K562 (cell line): ENCODE measurements around the gene GRM2. TPM values are rescaled to one million over a fixed set of nuclear protein-coding genes. Genes with fewer than 3 reads are reported as not detected.

Experiments used
- CBX8 ChIP-seq: fragments of 200-600 bp; sonication (generic); IDR thresholded peaks from 2 replicates; pipeline ENCODE4 v1.6.1; 2012; ENCODE audit warnings: borderline replicate concordance, mixed run types, low read depth, mild to moderate bottlenecking, moderate library complexity, mixed read lengths, low read length, control low read depth, inconsistent platforms; ENCODE audit not compliant: poor library complexity, severe bottlenecking; ENCODE audit errors: extremely low read depth
- CHD2 ChIP-seq: IDR thresholded peaks from 2 replicates; pipeline ENCODE4 v1.6.1; 2011; ENCODE audit warnings: low read depth, low read length
- COPS2 ChIP-seq: fragments of 450-650 bp; conservative IDR thresholded peaks from 2 replicates; pipeline ENCODE4 v1.6.1; 2016; ENCODE audit warnings: mild to moderate bottlenecking, moderate library complexity
- HNRNPL ChIP-seq: fragments of 200-400 bp; formaldehyde crosslinking; IDR thresholded peaks from 2 replicates; pipeline ENCODE4 v1.6.1; 2017; ENCODE audit warnings: low read depth, mild to moderate bottlenecking, low read length
- ILK ChIP-seq: fragments of 450-650 bp; IDR thresholded peaks from 2 replicates; pipeline ENCODE4 v1.6.1; 2016; ENCODE audit warnings: missing genetic modification characterization, low read depth, mild to moderate bottlenecking, missing compliant biosample characterization, moderate library complexity, borderline replicate concordance
- NR0B1 ChIP-seq: fragments of 450-650 bp; IDR thresholded peaks from one replicate; pipeline ENCODE4 v1.6.1; 2018; ENCODE audit warnings: mild to moderate bottlenecking, moderate library complexity; ENCODE audit not compliant: partially characterized antibody
- PATZ1 ChIP-seq: fragments of 250-450 bp; sonication (Bioruptor Pico); IDR thresholded peaks from 2 replicates; pipeline ENCODE4 v1.5.0; 2020; ENCODE audit warnings: mild to moderate bottlenecking, borderline replicate concordance
- SAFB2 ChIP-seq: fragments of 200-400 bp; formaldehyde crosslinking; IDR thresholded peaks from 2 replicates; pipeline ENCODE4 v1.6.1; 2018; ENCODE audit warnings: borderline replicate concordance, low read length, low read depth, moderate library complexity; ENCODE audit not compliant: severe bottlenecking
- SRSF7 ChIP-seq: fragments of 200-400 bp; formaldehyde crosslinking; optimal IDR thresholded peaks from 2 replicates; pipeline ENCODE3; 2017; ENCODE audit warnings: mild to moderate bottlenecking, low read depth, low read length
- STAT5B ChIP-seq: fragments of 250-450 bp; sonication (Bioruptor Pico); IDR thresholded peaks from 2 replicates; pipeline ENCODE4 v1.8.0; 2021; ENCODE audit warnings: mild to moderate bottlenecking, inconsistent platforms
- TAF15 ChIP-seq: fragments of 200-400 bp; formaldehyde crosslinking; IDR thresholded peaks from 2 replicates; pipeline ENCODE4 v1.6.1; 2017; ENCODE audit warnings: mild to moderate bottlenecking, low read depth, low read length, moderate library complexity
- TBP ChIP-seq: optimal IDR thresholded peaks from 2 replicates; pipeline ENCODE3; 2011; ENCODE audit warnings: low read depth, low read length, improper control_type of control experiment
- XRCC4 ChIP-seq: IDR thresholded peaks from one replicate; pipeline ENCODE4 v1.6.1; 2011; ENCODE audit not compliant: insufficient read depth, insufficient read length; ENCODE audit errors: extremely low read depth
- ZNF507 ChIP-seq: conservative IDR thresholded peaks from 2 replicates; pipeline ENCODE4 v1.6.1; 2017; ENCODE audit warnings: missing genetic modification characterization, missing compliant biosample characterization
- ZNF551 ChIP-seq: fragments of 250-450 bp; sonication (Bioruptor Pico); IDR thresholded peaks from 2 replicates; pipeline ENCODE4 v1.5.0; 2021; ENCODE audit warnings: mild to moderate bottlenecking, moderate library complexity
- ZNF561 ChIP-seq: fragments of 450-650 bp; formaldehyde crosslinking; conservative IDR thresholded peaks from 2 replicates; pipeline ENCODE4 v1.4.0; 2020; ENCODE audit warnings: mild to moderate bottlenecking, moderate library complexity
- ZNF644 ChIP-seq: fragments of 200-800 bp; sonication (Bioruptor generic); IDR thresholded peaks from 2 replicates; pipeline ENCODE4 v1.6.1; 2016; ENCODE audit warnings: low read depth, missing genetic modification characterization, missing compliant biosample characterization
- ZNF76 ChIP-seq: fragments of 250-450 bp; sonication (Bioruptor Pico); IDR thresholded peaks from 2 replicates; pipeline ENCODE4 v1.4.0; 2020; ENCODE audit warnings: mild to moderate bottlenecking, moderate library complexity, borderline replicate concordance
- ZNF79 ChIP-seq: fragments of 250-450 bp; sonication (Bioruptor Pico); IDR thresholded peaks from 2 replicates; pipeline ENCODE4 v1.4.0; 2020; ENCODE audit warnings: low read depth, mild to moderate bottlenecking, moderate library complexity
- polyA plus RNA-seq, 8 experiments: library from polyadenylated mRNA; depleted of rRNA in 4 of 8; stranded (reverse) in 5 of 8; unstranded in 3 of 8; fragments of >200 nt; fragmentation: Nextera tagmentation in 2 of 8; fragmentation: Illumina TruSeq in 1 of 8; extraction: Ambion mirVana in 2 of 8; extraction: Trizol in 1 of 8; gene quantifications; 2 replicates each; pipeline versions ENCODE4 v1.2.1 to v1.2.3, GENCODE V29; 2011 to 2014; ENCODE audit warnings: inconsistent platforms in 1 of 8, missing spikeins in 1 of 8
- total RNA-seq, 7 experiments: library from RNA; depleted of rRNA in 6 of 7; stranded (reverse); fragments of >200 nt in 6 of 7; fragmentation: Illumina TruSeq in 2 of 7; extraction: Trizol in 2 of 7; gene quantifications; 2 replicates each; pipeline versions ENCODE4 v1.2.1 to v1.2.3, GENCODE V29; 2011 to 2021; ENCODE audit warnings: low replicate concordance in 1 of 7
- TF ChIP-seq, protein P1 (sequence below): sonication (generic); formaldehyde crosslinking; IDR thresholded peaks from 2 replicates; pipeline ENCODE4 v1.9.0; 2022; ENCODE audit warnings: mild to moderate bottlenecking, missing genetic modification reagents
- TF ChIP-seq, protein P2 (sequence below): fragments of 250-450 bp; sonication (Bioruptor Pico); IDR thresholded peaks from 2 replicates; pipeline ENCODE4 v1.4.0; 2020; ENCODE audit warnings: mild to moderate bottlenecking, moderate library complexity, borderline replicate concordance

GRM2 gene
- total and polyA plus RNA-seq, 9 of the 15 experiments (the other 6 are each of a cell fraction or from before 2014, with no cell fraction given): not detected

DNA sequence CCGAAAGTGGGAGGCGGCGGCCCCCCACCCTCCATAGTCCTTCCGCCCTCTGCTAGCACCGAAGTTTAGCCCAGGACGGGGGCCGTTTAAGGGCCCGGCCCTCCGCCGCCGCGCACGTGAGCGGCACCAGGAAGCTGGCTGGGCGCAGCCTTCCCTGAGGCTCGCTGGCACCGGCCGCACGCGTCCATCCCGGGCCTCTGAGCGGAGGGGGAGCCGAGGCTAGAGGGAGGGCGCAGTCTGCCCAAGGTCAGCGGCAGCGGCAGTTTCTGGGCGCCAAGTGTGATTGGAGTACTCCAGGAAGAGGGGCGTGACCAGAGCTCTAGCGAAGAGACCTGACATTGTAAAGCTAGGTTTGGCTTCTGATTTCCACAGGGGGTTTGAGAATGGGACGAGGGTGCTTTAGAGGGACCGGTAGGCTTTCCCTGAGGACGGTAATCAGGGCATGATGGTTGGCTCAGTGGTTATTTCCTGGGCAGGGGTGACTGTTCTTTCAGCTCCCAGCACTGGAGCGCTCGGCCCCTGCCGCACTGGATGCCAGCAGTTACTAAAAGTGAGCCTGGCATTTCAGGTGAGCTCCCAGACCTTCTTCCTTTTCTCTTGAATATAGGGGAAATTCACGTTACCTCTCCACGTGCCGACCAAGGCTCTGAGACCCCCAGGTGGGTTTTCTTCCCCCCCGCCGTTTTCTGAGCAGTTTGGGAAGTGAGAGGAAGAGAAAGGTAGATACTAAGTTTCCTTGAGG is 35.0 kb upstream of the GRM2 start (continued):
- no peak for TF ChIP-seq COPS2
- TF ChIP-seq NR0B1: no peak
- no peak for TF ChIP-seq HNRNPL
- TF ChIP-seq, protein P1, sequence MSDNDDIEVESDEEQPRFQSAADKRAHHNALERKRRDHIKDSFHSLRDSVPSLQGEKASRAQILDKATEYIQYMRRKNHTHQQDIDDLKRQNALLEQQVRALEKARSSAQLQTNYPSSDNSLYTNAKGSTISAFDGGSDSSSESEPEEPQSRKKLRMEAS (CRISPR knock-in tag): peak; percentile 44
- TF ChIP-seq CHD2: no peak
- TF ChIP-seq ZNF551 (CRISPR knock-in tag): no peak
- no peak for TF ChIP-seq ZNF644 (tag)
- no peak for TF ChIP-seq ZNF561 (CRISPR knock-in tag)
- TF ChIP-seq XRCC4: no peak
- no peak for TF ChIP-seq CBX8
- no peak for TF ChIP-seq ZNF507 (tag)
- 0 out of 2 replicates have a peak, but pooled peaks have one; percentile 3 for TF ChIP-seq ZNF76 (CRISPR knock-in tag)
- TF ChIP-seq SAFB2: no peak
- no peak for TF ChIP-seq PATZ1
- TF ChIP-seq STAT5B: no peak
- no peak for TF ChIP-seq TAF15
- TF ChIP-seq SRSF7: no peak
- TF ChIP-seq, protein P2, sequence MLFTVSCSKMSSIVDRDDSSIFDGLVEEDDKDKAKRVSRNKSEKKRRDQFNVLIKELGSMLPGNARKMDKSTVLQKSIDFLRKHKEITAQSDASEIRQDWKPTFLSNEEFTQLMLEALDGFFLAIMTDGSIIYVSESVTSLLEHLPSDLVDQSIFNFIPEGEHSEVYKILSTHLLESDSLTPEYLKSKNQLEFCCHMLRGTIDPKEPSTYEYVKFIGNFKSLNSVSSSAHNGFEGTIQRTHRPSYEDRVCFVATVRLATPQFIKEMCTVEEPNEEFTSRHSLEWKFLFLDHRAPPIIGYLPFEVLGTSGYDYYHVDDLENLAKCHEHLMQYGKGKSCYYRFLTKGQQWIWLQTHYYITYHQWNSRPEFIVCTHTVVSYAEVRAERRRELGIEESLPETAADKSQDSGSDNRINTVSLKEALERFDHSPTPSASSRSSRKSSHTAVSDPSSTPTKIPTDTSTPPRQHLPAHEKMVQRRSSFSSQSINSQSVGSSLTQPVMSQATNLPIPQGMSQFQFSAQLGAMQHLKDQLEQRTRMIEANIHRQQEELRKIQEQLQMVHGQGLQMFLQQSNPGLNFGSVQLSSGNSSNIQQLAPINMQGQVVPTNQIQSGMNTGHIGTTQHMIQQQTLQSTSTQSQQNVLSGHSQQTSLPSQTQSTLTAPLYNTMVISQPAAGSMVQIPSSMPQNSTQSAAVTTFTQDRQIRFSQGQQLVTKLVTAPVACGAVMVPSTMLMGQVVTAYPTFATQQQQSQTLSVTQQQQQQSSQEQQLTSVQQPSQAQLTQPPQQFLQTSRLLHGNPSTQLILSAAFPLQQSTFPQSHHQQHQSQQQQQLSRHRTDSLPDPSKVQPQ (CRISPR knock-in tag): no peak
- TF ChIP-seq ZNF79: no peak
- no peak for TF ChIP-seq TBP
- no peak for TF ChIP-seq ILK
